ENCODE results near the gene HLA-DOB.

HLA-DOB gene

DNA sequence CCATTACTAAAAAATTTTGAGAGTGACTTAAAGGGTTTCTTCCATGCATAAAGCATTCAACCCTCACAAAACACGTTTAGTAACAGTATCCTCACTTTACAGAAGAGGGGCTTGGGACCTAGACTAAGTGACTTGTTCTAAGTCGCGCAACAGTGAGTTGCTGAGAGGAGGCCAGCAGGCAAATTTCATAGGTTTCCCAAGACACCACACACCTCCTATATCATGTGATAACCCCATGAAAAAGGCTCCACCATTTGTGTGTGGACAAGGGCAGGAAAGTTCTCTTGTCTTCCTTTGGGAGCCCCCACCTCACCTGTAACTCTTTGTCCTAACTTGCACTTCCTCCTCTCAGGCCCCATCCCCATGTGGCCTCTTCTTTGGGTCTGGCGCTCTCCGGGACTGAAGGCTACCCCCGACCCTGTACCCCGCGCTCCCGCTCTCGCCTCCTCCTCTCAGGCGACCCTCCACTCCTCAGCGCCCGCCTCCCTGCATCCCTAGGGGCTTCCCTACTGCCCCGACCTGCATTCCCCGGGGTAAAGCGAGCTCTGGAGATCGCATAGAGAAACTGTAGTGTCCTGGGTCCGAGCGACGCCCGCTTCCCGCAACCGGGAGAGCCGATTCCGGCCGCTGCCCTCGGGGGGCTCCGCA lies 26.7 kb upstream of the HLA-DOB start:
- peak in 1 of 2 donors; percentile 27 for DNase-seq

DNA sequence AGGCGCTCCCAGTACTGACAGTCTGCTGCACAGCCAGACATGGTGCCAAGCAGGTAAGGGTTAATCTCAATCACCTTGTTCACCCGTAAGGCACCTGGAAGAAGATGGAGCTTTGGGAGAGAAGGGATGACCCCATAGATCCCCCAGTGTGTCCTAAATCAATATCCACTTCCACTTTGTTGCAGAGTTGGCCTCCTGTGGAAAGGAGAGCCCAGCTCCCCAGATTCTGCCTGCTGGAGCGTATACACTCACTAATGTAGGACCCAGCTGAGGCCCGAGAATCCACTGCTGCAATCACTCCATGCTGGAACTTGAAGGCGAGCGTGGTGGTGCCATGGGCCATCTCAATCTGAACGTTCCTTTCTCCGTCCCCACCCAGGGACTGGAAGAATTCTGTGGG lies 25.9 kb upstream of the HLA-DOB start:
- no peak for DNase-seq

DNA sequence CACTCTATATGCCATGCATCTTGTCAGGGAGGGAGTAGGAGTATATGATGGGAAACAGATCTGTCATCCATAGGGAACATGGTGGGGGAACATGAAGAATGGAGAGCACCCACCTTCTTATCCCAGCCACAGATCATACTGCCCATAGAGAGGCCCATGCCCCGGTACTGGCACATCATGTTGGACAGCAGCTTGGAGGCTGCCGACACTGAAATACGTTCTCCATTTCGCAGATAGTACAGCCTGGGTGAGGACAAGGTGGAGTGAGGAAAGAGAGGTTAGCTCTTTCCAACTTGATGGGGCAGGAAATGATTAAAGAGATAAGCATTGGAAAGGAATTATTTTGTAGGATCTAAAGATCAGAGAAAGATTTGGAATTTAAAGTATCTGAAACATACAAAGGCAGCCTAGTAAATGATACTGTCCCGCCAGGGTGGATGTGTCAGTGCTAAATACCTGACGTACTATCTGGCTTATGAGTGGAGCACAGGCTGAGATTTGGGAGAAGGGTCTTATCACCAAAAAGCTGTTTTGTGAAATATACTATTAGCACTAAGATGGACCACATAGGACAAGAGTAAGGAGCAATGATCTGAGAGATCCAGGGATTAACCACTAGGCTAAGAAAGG lies 25.3 kb upstream of the HLA-DOB start:
- no peak for DNase-seq

DNA sequence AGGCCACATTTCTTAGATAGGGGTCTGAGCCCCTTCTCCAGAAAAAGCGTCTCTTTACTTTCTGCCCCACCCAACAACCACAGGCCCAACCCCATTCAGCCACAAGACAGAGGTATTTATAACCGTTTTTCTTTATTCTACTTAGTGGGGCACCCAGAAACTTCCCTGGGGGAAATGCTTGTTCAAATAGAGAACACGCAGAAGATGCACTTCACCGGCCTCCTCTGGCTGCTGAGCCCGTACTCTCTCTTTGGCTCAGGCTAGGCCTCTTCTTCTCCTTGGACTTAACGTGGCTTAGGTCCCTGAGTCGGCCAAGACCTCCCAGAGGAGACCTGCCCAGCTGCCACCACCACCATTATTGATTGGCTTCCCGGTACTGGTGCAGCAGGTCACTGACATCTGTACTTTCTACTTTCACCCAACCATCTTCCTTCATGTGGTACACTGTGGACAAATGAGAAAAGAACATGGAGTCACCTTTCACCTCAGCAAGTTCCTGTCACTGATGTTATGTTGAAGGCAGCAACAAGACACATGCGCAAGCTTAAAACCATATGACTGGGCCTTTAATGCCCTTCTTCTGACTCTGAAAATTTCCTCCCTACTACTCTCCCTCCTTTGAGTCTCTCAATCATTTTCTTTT lies 23.9 kb upstream of the HLA-DOB start:
- DNase-seq = no peak

DNA sequence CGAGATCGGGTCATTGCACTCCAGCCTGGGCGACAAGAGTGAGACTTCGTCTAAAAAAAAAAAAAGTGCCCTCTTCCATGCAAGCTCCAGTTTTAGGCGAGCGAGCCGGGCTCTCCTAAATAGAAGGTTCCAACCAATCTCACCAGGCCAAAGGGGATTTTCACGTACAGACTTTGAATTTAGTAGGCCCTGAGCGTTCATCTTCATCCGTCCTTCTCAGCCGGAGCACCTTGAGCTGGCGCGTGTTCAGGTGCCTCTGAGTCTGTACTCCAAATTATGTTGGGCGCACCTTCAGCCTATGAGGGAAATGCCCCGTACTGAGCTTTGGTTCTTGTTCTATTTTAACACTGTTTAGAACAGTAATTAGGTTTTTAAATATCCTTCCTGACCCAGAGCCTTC lies 22.6 kb upstream of the HLA-DOB start:
- DNase-seq = no peak

DNA sequence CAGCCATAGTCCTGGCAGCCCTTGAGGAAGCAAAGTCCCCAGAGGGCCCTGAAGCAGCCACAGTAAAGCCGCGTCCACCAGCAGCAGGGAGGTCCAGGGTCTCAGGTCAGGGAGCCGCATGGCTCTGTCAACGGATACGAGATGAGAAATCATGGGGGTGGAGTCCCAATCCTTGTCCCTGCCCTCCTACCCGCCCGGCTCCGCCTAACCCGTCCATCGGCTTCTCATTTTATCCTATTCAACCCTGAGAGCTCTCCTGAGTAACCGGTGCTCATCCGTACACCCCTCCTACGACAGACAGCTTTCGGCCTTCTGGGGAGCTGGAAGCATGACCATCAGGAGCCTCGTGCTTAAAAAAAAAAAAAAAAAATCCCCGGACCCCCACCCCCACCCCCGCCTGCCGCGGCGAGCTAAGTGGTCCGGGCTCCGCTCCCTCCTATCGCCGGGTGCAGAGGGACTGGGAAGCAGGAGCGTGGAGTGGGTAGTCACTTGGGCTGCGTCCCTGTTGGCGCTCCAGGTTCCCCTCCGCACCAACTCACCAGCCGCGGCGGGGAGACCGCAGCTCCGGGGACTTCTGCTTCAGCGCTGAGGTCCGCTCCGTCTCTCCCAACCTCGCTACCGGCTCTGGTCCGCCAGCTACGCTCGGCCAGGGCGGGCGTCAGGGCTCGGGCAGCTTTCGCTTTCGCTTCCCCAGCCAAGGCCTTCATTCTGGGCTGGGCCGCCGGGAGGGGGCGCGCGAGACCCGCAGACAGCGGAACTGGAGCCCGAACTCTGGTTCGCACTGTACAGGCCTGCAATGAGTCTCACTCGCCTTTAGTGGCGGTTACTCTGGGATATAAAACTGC lies 21.5 kb upstream of the HLA-DOB start, which contains the start of gene TAP2:
TSS of gene TAP2 (minus strand) at position 626 of the 845 bp plus-strand sequence. CDS start at position 120, 506 bp downstream.
- peak; percentile 93 to 96 for DNase-seq

DNA sequence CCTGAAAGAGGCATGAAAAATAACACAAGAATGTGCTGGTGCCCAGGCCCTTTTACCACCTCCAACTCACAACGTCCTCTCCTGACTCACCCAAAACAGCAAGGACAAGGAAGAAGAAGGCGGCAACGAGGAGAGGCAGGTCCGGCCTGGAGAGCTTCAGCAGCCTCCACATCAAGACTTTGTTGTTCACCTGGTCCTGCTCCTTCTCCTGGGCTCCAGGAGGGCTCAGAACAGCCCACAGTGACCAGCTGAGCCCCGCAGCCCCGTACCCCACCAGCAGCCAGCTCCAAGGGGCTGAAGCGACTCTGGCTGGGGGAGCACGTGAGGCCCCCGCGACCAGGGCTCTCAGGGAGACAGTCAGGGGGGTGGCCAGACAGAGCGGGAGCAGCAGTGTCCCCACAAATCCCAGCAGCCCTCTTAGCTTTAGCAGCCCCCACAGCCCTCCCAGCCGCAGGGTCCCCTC lies 20.9 kb upstream of the HLA-DOB start:
- no peak for DNase-seq

DNA sequence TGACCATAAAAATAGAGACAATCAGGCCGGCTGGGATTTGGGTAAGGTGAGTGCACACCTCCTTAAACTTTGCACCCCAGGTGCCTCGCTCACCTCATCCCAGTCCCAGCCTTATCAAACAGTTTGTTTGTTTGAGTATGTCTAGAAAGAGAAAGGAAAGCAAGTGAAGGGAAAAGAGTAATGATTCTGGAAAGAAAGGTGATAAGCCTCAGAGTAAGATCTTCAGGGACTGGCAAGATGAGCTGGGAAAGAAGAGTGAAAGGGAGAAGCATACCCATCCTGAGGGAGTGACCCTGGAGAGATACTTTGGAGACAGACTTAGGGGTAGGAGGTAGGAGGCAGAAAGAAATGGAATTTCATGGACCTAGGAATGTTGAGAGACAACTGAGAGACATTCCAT lies 20.1 kb upstream of the HLA-DOB start:
- DNase-seq = no peak

DNA sequence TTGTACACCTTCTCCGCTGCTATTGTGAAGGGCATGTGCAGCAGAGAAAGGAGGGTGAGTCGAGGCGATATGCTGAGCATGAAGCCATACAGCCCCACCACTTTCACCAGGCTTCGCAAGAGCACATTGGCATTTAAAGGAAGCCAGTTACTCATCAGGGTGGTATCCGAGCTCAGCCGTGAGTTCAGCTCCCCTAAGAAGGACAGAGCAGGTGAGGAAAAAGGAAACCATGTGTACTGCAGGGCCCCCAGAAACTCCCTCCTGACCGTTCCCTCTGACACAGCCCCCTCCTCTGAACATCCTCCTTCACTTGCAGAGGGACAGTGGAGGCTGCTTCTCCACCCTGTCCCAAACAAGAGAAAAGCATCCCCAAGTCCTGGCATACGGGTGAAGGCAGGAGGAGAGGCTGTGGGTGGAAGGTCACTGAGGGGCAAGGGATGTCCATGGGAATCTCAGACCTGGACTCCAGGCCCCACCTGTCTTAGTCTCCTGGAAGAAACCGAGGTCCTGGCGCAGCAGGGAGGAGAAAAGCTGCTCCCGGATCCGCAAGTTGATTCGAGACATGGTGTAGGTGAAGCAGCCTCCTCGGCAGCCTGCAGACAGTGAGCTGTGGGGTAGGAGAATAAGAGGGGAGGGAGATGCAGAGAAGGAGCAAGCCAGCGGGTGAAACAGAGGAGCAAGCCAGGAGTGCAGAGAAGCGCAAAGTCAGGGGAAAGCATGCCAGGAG lies 18.5 kb upstream of the HLA-DOB start:
- DNase-seq = no peak

DNA sequence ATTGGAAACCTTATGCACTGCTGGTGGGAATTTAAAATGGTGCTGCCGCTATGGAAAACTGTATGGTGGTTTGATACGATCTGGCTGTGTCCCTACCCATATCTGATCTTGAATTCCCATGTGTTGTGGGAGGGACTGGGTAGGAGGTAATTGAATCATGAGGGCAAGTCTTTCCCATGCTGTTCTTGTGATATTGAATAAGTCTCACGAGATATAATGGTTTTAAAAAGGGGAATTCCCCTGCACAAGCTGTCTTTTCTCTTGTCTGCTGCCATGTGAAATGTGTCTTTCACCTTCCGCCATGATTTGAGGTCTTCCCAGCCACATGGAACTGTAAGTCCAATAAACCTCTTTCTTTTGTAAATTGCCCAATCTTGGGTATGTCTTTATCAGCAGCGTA lies 16.9 kb upstream of the HLA-DOB start:
- DNase-seq = peak; percentile 46 to 65

DNA sequence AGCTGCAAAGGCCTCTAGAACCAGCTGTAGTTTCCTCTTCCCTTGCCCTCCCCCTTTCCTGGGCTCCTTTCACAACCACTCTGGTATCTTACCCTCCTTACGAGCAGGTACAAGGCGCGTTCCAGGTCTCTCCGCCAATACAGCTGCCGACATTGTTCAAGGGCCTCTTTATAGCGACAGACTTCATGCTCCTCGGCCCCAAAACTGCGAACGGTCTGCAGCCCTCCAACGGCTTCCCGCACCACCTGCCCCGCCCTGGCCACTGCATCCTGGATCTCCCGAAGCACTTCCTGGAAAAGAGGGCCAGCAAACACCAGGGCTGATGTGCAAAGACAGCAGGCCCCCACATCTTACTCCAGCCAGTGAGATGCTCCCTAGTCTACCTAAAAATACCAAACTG lies 15.7 kb upstream of the HLA-DOB start:
- no peak for DNase-seq

DNA sequence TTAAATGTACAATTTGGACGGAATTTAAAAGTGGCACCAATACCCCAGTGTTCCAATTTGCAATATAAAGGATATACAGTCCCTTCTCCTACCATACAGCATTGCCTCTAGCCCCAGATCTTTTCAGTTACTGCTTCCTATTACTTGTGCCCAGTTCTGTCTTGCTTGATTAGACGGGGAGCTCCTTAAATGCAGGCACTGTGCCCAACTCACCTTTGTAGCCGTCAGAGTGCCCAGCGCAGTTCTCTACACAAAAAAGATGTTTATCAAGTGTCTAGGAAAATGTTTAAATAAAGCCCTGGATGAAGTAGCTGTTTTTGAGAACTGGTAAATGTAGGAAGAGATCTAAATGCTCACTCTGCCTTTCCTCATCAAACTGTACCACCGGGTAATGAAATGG lies 14.1 kb upstream of the HLA-DOB start:
- no peak for DNase-seq

DNA sequence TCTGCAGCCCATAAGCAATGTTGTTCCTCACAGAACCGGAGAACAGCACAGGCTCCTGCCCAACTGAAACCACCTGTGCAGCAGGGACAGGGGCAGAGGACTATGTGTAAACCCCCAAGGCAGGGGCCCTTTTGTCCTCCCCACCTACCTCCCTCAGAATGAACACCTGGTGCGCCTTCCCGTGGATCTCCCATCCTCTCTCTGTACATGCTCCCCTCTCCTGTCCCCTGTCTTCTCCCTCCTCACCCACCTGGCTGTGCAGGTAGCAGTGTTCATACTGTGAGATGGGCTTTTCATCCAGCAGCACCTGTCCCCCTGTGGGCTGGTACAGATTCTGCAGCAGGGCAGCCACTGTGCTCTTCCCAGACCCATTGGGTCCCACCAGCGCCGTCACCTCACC lies 13.2 kb upstream of the HLA-DOB start:
- DNase-seq = no peak

DNA sequence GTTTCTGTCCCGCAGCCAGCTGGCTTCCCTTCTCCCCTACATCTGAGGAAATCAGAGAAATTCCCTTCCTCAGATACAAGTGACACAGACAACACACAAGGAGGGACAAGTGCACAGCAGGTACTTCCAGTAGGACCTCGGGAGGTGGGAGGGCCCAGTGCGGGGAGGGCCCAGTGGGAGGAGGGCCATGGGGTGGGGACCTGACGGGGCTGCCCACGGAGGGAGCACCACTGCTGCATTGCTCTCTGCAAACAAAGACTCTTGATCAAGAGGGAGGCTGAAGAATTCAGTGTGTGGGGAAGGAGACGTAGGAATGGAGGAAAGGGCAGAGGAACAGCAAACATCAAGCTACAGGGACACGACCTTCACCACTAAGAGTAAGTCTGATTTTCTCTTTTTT lies 12.7 kb upstream of the HLA-DOB start:
- no peak for DNase-seq

DNA sequence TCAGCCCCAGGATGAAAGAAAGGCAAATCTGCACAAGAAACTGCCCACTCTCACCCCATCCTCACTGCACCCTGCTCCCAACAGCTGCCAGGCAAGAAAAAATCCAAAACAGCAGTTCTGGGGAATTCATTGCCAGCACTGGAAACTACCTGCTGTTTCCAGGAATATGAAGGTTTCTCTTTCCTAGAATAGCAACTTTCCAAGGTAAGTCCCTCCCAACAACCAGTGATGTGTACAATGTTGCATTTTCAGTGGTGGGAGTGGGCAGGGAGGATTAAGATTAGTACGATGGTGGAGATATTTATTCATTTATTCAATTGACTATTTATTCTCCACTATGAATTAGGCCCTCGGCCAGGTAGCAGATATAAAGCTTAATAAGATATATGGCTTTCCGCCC lies 10.2 kb upstream of the HLA-DOB start:
- DNase-seq = no peak

DNA sequence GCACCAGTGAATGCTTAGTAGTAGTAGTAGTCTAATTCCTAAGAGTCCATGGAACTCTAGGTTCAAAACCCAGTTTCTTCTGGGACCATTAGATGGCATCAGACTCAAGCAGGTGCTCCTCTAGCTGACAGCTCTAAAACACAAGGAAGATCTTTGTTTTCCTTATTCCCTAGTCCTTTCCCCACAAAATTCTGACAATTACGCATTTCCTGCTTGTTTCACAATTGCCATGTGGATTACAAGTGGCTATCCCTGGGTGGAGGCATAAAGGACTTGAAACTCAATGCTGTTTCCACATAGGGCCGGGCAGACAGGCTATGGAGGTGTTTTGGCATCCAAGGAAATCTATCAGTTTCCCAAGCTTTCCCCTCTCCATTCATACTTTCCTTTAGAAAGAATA lies 9.2 kb upstream of the HLA-DOB start:
- DNase-seq = peak in 1 of 2 donors; percentile 35

DNA sequence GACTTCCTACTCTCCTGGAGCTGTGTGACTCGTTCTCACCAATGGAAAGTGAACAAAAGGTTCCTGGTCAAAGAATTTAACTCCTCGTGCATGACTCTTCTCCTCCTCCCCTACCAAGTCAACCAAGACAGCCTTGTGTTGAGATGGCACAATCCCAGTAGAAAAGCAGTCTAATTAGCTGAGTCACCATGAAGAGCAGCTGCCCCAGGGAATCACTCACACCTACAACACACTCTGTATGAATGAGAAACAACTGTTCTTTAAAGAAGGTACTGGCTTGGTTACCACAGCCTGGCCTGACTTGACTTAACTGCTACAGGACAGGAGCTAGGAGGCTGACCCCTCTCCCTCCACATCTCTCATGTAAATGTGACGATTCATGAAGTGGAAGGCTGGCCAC lies 2.9 kb upstream of the HLA-DOB start:
- no peak for DNase-seq

DNA sequence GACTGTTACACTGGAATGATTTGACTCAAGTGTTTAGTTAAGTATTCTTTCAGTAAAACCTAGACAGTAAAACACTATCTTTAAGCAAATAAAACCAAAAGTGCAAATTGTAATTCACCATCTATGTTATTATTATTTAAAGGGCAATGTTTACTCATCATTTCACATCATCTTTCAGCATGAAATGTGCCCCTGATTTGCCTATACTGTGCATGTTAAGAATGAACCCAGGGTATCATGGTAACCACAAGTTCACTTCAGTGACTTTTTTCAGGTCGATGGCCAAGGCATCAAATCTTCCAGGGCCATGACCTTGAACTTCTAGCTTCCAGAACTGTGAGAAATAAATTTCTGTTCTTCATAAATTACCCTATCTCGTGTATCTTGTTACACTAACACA lies 2.1 kb upstream of the HLA-DOB start:
- no peak for DNase-seq

DNA sequence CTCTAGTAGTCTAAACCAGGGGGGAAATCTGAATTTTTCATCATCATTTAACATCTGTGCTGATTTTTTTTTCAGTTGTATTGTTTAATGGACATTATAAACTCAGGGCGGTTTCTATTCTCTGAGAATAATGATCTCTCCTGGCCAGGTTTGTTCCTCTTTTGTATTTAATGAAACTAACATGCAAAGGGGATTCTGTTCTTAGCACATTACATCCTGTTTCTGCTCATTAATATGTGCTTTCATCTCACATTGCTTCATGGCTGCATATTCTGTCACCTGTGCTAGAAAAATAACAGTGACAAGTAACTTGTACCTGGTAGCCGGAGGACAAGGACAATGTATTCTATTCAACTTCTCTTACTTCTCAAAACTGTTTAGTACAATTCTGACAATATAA lies 806 bp downstream of the HLA-DOB start:
- DNase-seq = no peak

DNA sequence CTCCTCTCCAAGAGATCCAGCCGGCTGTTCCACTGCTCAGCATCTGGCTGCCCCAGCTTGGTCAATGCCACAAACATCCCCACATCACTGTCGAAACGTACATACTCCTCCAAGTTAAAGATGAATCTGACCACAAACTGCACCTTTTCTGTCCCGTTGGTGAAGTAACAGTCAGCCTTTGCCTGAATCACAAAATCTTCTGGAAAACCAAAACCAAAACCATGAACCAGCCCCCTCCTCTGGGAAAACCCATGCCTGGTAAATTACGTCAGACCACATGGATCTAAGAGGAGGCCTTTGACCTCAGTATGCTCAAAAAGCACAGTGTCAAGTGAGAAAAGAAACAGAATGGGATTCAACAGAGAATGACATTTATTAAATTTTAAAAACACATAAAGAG lies 1.7 kb downstream of the HLA-DOB start:
- no peak for DNase-seq

DNA sequence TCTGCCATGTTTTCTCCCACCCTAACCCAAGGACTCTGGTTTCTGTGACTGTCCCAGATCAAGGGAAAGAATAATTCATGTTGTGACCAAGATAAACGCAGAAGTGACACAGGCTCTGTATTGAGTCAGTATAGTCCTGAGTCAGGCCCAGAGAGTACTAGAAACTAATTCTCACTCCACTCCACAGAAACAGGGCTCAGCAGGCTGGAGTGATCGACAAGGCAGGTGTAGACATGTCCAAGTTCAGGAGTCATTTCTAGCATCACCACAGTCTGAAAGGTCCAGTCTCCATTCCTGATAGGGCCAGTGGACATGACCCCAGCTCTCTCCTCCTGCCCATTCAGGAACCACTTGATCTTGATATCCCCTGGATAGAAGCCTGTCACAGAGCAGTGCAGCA lies 2.7 kb downstream of the HLA-DOB start:
- DNase-seq = no peak

DNA sequence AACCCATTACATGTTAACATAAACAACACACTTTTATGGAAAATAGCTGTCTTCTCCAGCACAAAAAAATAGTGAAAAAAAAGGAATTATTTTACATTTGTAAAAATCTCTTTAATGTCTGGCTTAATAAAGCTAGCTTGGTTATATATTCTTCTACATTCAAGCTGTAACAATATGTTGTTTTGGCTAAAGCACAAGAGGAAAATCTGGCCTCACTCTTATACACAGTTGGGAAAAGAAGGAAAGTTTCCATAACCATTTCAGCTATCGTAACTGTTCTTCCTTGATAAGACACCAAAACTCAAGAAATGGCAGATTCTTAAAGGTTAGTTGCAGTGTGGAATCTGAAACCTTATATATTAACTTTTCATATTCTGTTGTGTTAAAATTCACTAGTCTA lies 7.6 kb downstream of the HLA-DOB start:
- no peak for DNase-seq
